CD4-positive, alpha-beta T cell (primary cell): ENCODE data around the gene CTDSPL2. TPM values are rescaled to one million over a fixed set of nuclear protein-coding genes. Genes with fewer than 3 reads are reported as not detected.

Source experiments
- ATAC-seq: fragments of 200-7000 bp; cut with Tn5 transposase; one replicate; pipeline ENCODE4 v1.10.0; 2022; ENCODE audit warnings: mild to moderate bottlenecking; ENCODE audit not compliant: poor library complexity
- CTCF ChIA-PET: fragments of 350-600 bp; sonication (Branson Sonifier 250); formaldehyde crosslinking; loops from one replicate; lab custom pipeline; 2021; ENCODE audit warnings: antibody characterized with exemption, inconsistent platforms; lab: Charles Lee
- POLR2A ChIA-PET: fragments of 350-600 bp; sonication (Branson Sonifier 250); formaldehyde crosslinking; loops from one replicate; lab custom pipeline; 2021; ENCODE audit warnings: antibody characterized with exemption, inconsistent platforms; lab: Charles Lee
- DNase-seq, 14 experiments: peaks; one replicate each; pipeline ENCODE4 v3.0.0-alpha.2; 2013 to 2020; ENCODE audit warnings: mixed read lengths in 2 of 14
- H3K27ac ChIP-seq, 2 donors: one replicate each; pipeline versions ENCODE4 v1.5.1 to v1.7.0; 2013; ENCODE audit warnings: low read length in 2 of 2, low read depth in 1 of 2, mild to moderate bottlenecking in 1 of 2
- H3K27me3 ChIP-seq, 2 experiments: 1 replicate in 1 of 2; 2 replicates in 1 of 2; pipeline versions ENCODE4 v1.6.1 to v1.7.0; 2013; ENCODE audit warnings: low read length in 2 of 2, control low read depth in 1 of 2, mild to moderate bottlenecking in 1 of 2, moderate library complexity in 1 of 2; ENCODE audit not compliant: insufficient read depth in 2 of 2, control insufficient read depth in 1 of 2
- H3K36me3 ChIP-seq: one replicate; pipeline ENCODE4 v1.6.1; 2013; ENCODE audit warnings: low read length, control low read depth; ENCODE audit not compliant: insufficient read depth
- H3K4me1 ChIP-seq: one replicate; pipeline ENCODE4 v1.6.1; 2013; ENCODE audit warnings: low read length, control low read depth; ENCODE audit not compliant: insufficient read depth
- H3K4me3 ChIP-seq: one replicate; pipeline ENCODE4 v1.5.1; 2013; ENCODE audit warnings: mild to moderate bottlenecking, low read length, moderate library complexity
- H3K9me3 ChIP-seq, 2 experiments: 1 replicate in 1 of 2; 2 replicates in 1 of 2; pipeline versions ENCODE4 v1.6.1 to v1.7.0; 2013; ENCODE audit warnings: low read length in 2 of 2, mild to moderate bottlenecking in 2 of 2, control low read depth in 1 of 2, moderate library complexity in 1 of 2; ENCODE audit not compliant: control insufficient read depth in 1 of 2, insufficient read depth in 1 of 2
- H3K27ac Mint-ChIP-seq: one replicate; pipeline ENCODE4 v1.8.0; 2020; ENCODE audit warnings: mixed read lengths
- H3K27me3 Mint-ChIP-seq: one replicate; pipeline ENCODE4 v1.8.0; 2021; ENCODE audit warnings: mixed read lengths
- H3K36me3 Mint-ChIP-seq: one replicate; pipeline ENCODE4 v1.8.0; 2021; ENCODE audit warnings: low read depth, mixed read lengths
- H3K4me1 Mint-ChIP-seq: one replicate; pipeline ENCODE4 v1.8.0; 2021; ENCODE audit warnings: low read depth, mixed read lengths
- H3K4me3 Mint-ChIP-seq: one replicate; pipeline ENCODE4 v1.8.0; 2020; ENCODE audit warnings: mild to moderate bottlenecking, mixed read lengths
- H3K9me3 Mint-ChIP-seq: one replicate; pipeline ENCODE4 v1.8.0; 2020; ENCODE audit warnings: mixed read lengths
- CTCF ChIP-seq: fragments of 200-600 bp; IDR thresholded peaks from one replicate; pipeline ENCODE4 v1.8.0; 2022; ENCODE audit warnings: antibody characterized with exemption, mild to moderate bottlenecking
- intact Hi-C, 2 experiments: fragments of 100-400 bp; cut with DNase I in 1 of 2; cut with micrococcal nuclease in 1 of 2; formaldehyde crosslinking; loops; one replicate each; pipeline versions ENCODE4 v1.15.1 to v1.9.0; 2023 to 2025; cut with DNase I, micrococcal nuclease
- total RNA-seq, 174 experiments: library from RNA in 2 of 174; stranded (reverse) in 2 of 174; gene quantifications; one replicate each; pipeline ENCODE4 v1.2.3 and lab custom pipeline; 2021 to 2026

The CTDSPL2 gene
- total RNA-seq, 2 experiments from 2014 or later: 106 to 113 TPM

- peaks cover 19% of the 10 kb centered on the region for H3K36me3 ChIP-seq
- CTCF ChIA-PET: interaction anchor here (1.8 to 2.1 kb wide), 3 partner anchors 9 to 110 kb away, joined by 4 to 18 read pairs (median 7); partner anchors contain the start of gene CTDSPL2
- intact Hi-C loops: loop anchor here (1.0 to 5.0 kb wide), 4 partner anchors 110 to 250 kb away; partner anchors contain the start of genes CTDSPL2 (in 2 of the 2), GOLM2 (in 1 of the 2) and SPG11 (in 1 of the 2)
- DNase-seq: peak; percentile 86 to 99 (median 94)
- no peaks in the 10 kb centered on the region for H3K27me3 Mint-ChIP-seq
- no peaks in the 10 kb centered on the region for H3K27me3 ChIP-seq
- no peak for TF ChIP-seq CTCF
- no peaks in the 10 kb centered on the region for H3K9me3 ChIP-seq
- peaks cover 59% of the 10 kb centered on the region for H3K4me1 Mint-ChIP-seq
- H3K27ac ChIP-seq: peak within 1 kb of the TSS; percentile 86 to 97
- peak within 1 kb of the TSS; percentile 92 for H3K4me3 Mint-ChIP-seq
- H3K9me3 Mint-ChIP-seq: no peaks in the 10 kb centered on the region
- peak; percentile 89 for ATAC-seq
- peak within 1 kb of the TSS; percentile 68 for H3K4me3 ChIP-seq
- H3K27ac Mint-ChIP-seq: peak within 1 kb of the TSS; percentile 91
- H3K4me1 ChIP-seq: peaks cover 42% of the 10 kb centered on the region
- peaks cover 52% of the 10 kb centered on the region for H3K36me3 Mint-ChIP-seq
- POLR2A ChIA-PET: interaction anchor here (0.6 to 3.5 kb wide), 19 partner anchors 9 to 742 kb away, joined by 3 to 36 read pairs (median 4); partner anchors contain the start of genes B2M, CTDSPL2, GOLM2 and MFAP1
Measured at GRCh38 chr15:44536962-44537734, 109.7 kb downstream of the CTDSPL2 start, which contains the start of gene EIF3J. Gene EIF3J (plus strand): TSS chr15:44537147. CDS start chr15:44537195, 48 bp downstream.

GRCh38 chr15:44537735-44538240 lies 110.4 kb downstream of the CTDSPL2 start:
- H3K9me3 ChIP-seq: no peaks in the 10 kb centered on the region
- DNase-seq: peak in 4 of 14 experiments; percentile 14 to 55 (median 40)
- CTCF ChIA-PET: interaction anchor here (0.9 to 2.1 kb wide), 5 partner anchors 9 to 111 kb away, joined by 3 to 18 read pairs (median 7); partner anchors contain the start of gene CTDSPL2
- Mint-ChIP-seq H3K9me3 (no peaks in the 10 kb centered on the region), H3K36me3 (peaks cover 57% of the 10 kb centered on the region), H3K4me1 (peaks cover 64% of the 10 kb centered on the region), H3K4me3 (peak overlapping the region; percentile 92), H3K27ac (peak overlapping the region; percentile 91), H3K27me3 (no peaks in the 10 kb centered on the region)
- H3K27ac ChIP-seq: peak overlapping the region; percentile 86 to 97
- H3K4me1 ChIP-seq: peaks cover 39% of the 10 kb centered on the region
- H3K4me3 ChIP-seq: peak overlapping the region; percentile 68
- no peak for TF ChIP-seq CTCF
- ATAC-seq: no peak
- peaks cover 23% of the 10 kb centered on the region for H3K36me3 ChIP-seq
- no peaks in the 10 kb centered on the region for H3K27me3 ChIP-seq
- POLR2A ChIA-PET: interaction anchor here (0.6 to 3.5 kb wide), 10 partner anchors 9 to 248 kb away, joined by 3 to 36 read pairs (median 12); partner anchors contain the start of genes B2M, CTDSPL2, PATL2 and SPG11
- intact Hi-C loops: loop anchor here (2.0 to 5.0 kb wide), 3 partner anchors 111 to 250 kb away; partner anchors contain the start of genes CTDSPL2 (in 1 of the 2), GOLM2 (in 1 of the 2) and SPG11 (in 1 of the 2)

GRCh38 chr15:44541282-44541958 lies 114.0 kb downstream of the CTDSPL2 start:
- H3K4me3 ChIP-seq: no peak overlapping the region
- peaks cover 23% of the 10 kb centered on the region for H3K36me3 ChIP-seq
- intact Hi-C loops: no loop called here
- no peaks in the 10 kb centered on the region for H3K27me3 ChIP-seq
- Mint-ChIP-seq H3K9me3 (no peaks in the 10 kb centered on the region), H3K4me3 (peak overlapping the region; percentile 48), H3K36me3 (peaks cover 61% of the 10 kb centered on the region), H3K27ac (peak overlapping the region; percentile 42), H3K27me3 (no peaks in the 10 kb centered on the region), H3K4me1 (peaks cover 65% of the 10 kb centered on the region)
- ChIA-PET POLR2A (no interaction called here), CTCF (interaction anchor here (2.4 kb wide), 1 partner anchor 37 kb away, joined by 8 read pairs; no protein-coding TSS in a partner anchor)
- no peak for TF ChIP-seq CTCF
- H3K27ac ChIP-seq: no peak overlapping the region
- DNase-seq: no peak
- no peak for ATAC-seq
- peaks cover 30% of the 10 kb centered on the region for H3K4me1 ChIP-seq
- no peaks in the 10 kb centered on the region for H3K9me3 ChIP-seq
